Muscle of leg (tissue), 16 donors: ENCODE measurements around the gene CKM. TPM values are rescaled to one million over a fixed set of nuclear protein-coding genes. Genes with fewer than 3 reads are reported as not detected.
A peak's percentile ranks its signal among the peaks of the same experiment; 100 is the strongest.

Experiments used
- DNase-seq: peaks from one replicate; pipeline ENCODE4 v3.0.0; 2013
- H3K27ac ChIP-seq: one replicate; pipeline ENCODE4 v1.5.1; 2013; ENCODE audit warnings: mild to moderate bottlenecking, low read length, control low read depth
- H3K27me3 ChIP-seq: one replicate; pipeline ENCODE4 v1.6.1; 2013; ENCODE audit warnings: low read length; ENCODE audit not compliant: control insufficient read depth, insufficient read depth
- H3K36me3 ChIP-seq: one replicate; pipeline ENCODE4 v1.6.1; 2013; ENCODE audit warnings: low read length; ENCODE audit not compliant: control insufficient read depth, insufficient read depth
- H3K4me1 ChIP-seq: one replicate; pipeline ENCODE4 v1.6.1; 2013; ENCODE audit warnings: low read length; ENCODE audit not compliant: control insufficient read depth, insufficient read depth
- H3K4me3 ChIP-seq: one replicate; pipeline ENCODE4 v1.5.1; 2013; ENCODE audit warnings: low read length, control low read depth
- H3K9me3 ChIP-seq: replicated peaks from 2 replicates; pipeline ENCODE4 v1.6.1; 2013; ENCODE audit warnings: low read depth, low read length; ENCODE audit not compliant: control insufficient read depth
- WGBS: methylation state at CpG from one replicate; pipeline ENCODE4 v1.1.5; 2013; ENCODE audit warnings: missing lambda C conversion rate; ENCODE audit not compliant: insufficient coverage; 5-methylcytosine and 5-hydroxymethylcytosine counted together
- long read RNA-seq, 11 donors: transcript quantifications; one replicate each; lab custom pipeline, GENCODE V29; 2026
- polyA plus RNA-seq, 8 donors: library from polyadenylated mRNA; unstranded; fragments of 120-200 nt; gene quantifications; one replicate each; pipeline versions ENCODE4 v1.2.1 to v1.2.3, GENCODE V29; 2013; ENCODE audit warnings: inconsistent platforms in 1 of 8, low replicate concordance in 1 of 8; ENCODE audit not compliant: insufficient read length in 8 of 8, insufficient read depth in 1 of 8
- total RNA-seq: library from RNA; stranded (reverse); fragments of 120-200 nt; gene quantifications from one replicate; pipeline ENCODE4 v1.2.4, GENCODE V29; 2013

Gene CKM
- total RNA-seq (2,005 TPM), polyA plus RNA-seq (1,000 to 10,000 TPM; 1,629 to 3,729 (median 3,028) TPM)
- long read RNA-seq, donor 1, transcript CKM-201 (8 exons, 1,657 nt): major isoform, 636 of 986 reads
- long read RNA-seq, donor 1, partial matches to known transcripts: 271 of 986 reads
- long read RNA-seq, donor 1, other reads (novel, unspliced or antisense): 79 of 986 reads
- long read RNA-seq, donor 2, transcript CKM-201 (8 exons, 1,657 nt): major isoform, 89 of 159 reads
- long read RNA-seq, donor 2, partial matches to known transcripts: 63 of 159 reads
- long read RNA-seq, donor 2, other reads (novel, unspliced or antisense): 7 of 159 reads
- long read RNA-seq, donor 3, transcript CKM-201 (8 exons, 1,657 nt): major isoform, 2,500 of 4,043 reads
- long read RNA-seq, donor 3, partial matches to known transcripts: 1,147 of 4,043 reads
- long read RNA-seq, donor 3, other reads (novel, unspliced or antisense): 396 of 4,043 reads
- long read RNA-seq, donor 4, transcript CKM-201 (8 exons, 1,657 nt): major isoform, 577 of 2,104 reads
- long read RNA-seq, donor 4, partial matches to known transcripts: 1,415 of 2,104 reads
- long read RNA-seq, donor 4, other reads (novel, unspliced or antisense): 112 of 2,104 reads
- long read RNA-seq, donor 5, transcript CKM-201 (8 exons, 1,657 nt): major isoform, 1,355 of 2,509 reads
- long read RNA-seq, donor 5, partial matches to known transcripts: 926 of 2,509 reads
- long read RNA-seq, donor 5, other reads (novel, unspliced or antisense): 228 of 2,509 reads
- long read RNA-seq, donor 6, transcript CKM-201 (8 exons, 1,657 nt): major isoform, 2,186 of 4,179 reads
- long read RNA-seq, donor 6, partial matches to known transcripts: 1,737 of 4,179 reads
- long read RNA-seq, donor 6, other reads (novel, unspliced or antisense): 256 of 4,179 reads
- long read RNA-seq, donor 7, transcript CKM-201 (8 exons, 1,657 nt): major isoform, 878 of 2,132 reads
- long read RNA-seq, donor 7, partial matches to known transcripts: 1,066 of 2,132 reads
- long read RNA-seq, donor 7, other reads (novel, unspliced or antisense): 188 of 2,132 reads
- long read RNA-seq, donor 8, transcript CKM-201 (8 exons, 1,657 nt): major isoform, 462 of 1,631 reads
- long read RNA-seq, donor 8, partial matches to known transcripts: 1,033 of 1,631 reads
- long read RNA-seq, donor 8, other reads (novel, unspliced or antisense): 136 of 1,631 reads
- long read RNA-seq, donor 9, transcript CKM-201 (8 exons, 1,657 nt): major isoform, 654 of 2,166 reads
- long read RNA-seq, donor 9, partial matches to known transcripts: 1,402 of 2,166 reads
- long read RNA-seq, donor 9, other reads (novel, unspliced or antisense): 110 of 2,166 reads
- long read RNA-seq, donor 10, transcript CKM-201 (8 exons, 1,657 nt): major isoform, 1,164 of 2,615 reads
- long read RNA-seq, donor 10, partial matches to known transcripts: 1,193 of 2,615 reads
- long read RNA-seq, donor 10, other reads (novel, unspliced or antisense): 258 of 2,615 reads
- long read RNA-seq, donor 11, transcript CKM-201 (8 exons, 1,657 nt): major isoform, 1,045 of 2,242 reads
- long read RNA-seq, donor 11, partial matches to known transcripts: 1,016 of 2,242 reads
- long read RNA-seq, donor 11, other reads (novel, unspliced or antisense): 181 of 2,242 reads

DNA sequence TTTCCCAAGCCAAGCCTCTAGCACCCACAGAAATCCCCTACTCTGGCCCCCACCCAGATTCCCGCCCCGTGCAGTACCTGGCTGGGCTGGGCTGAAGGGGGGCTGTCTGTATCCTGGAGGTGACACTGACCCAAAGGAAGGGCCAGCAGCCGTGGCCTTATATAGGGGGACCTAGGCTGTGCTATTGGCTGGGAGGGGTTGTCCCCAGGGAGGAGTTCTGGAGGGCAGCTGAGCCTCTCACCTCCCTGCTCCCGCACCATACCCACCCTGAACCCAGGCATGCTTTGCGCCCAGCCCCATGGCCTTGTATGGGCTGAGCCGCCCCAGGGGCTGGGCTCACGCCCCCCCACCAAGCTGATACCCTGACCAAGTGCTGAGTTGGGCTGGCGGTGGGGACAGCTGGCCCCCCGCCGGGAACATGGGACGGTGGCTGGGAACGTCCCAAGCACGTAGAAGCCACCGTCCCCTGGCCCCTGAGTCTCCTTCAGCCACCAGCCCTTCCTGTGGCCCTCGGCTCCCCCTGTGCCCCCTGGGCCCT, at the start of gene CKM:
Gene CKM, minus strand, starts transcription at position 132 of the 538 bp plus-strand sequence. CDS start 3,162 bp downstream, outside the sequence.
- Histone ChIP-seq H3K36me3 (peaks cover 15% of the 10 kb centered on the region), H3K27ac (peak within 1 kb of the TSS; percentile 98), H3K9me3 (no peaks in the 10 kb centered on the region), H3K27me3 (peaks cover 18% of the 10 kb centered on the region), H3K4me1 (peaks cover 35% of the 10 kb centered on the region), H3K4me3 (peak within 1 kb of the TSS; percentile 65)
- DNase-seq: peak; percentile 84
- WGBS: 20% methylated on average over 10 of the region's 15 CpGs

DNA sequence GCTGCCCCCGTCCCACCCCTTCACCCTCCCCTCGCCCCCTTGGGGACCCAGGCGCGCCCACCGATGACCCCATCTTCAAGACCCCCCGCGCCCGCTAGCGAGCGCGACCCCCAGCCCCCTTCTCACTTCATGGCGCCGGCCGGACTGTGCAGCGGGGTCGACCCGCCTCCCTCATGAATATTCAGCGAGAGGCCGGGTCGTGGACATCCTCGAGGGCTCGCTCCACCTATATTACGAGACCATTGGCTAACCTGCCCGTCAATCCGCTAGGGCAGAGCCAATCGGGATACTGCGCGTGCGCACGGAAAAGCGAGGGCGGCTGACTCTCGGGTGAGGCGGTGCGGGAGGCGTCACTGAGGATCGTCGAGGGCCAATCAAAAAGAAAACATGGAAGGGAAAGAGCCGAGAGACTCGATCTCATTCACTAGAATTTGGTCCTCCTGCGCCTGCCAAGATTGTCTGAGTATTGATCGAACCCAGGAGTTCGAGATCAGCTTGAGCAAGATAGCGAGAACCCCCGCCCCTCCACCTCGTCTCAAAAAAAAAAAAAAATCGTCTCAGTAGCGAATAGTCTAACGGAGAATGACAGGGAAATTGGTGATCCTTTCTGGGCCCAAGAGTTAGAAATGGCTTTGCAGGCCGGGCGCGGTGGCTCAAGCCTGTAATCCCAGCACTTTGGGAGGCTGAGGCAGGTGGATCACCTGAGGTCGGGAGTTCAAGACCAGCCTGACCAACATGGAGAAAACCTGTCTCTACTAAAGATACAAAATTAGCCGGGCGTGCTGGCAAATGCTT, 47.9 kb upstream of the CKM start, which contains the start of gene ERCC2:
Gene ERCC2, minus strand, starts transcription at position 164 of the 795 bp plus-strand sequence. Its CDS starts 33 bp downstream, at position 131.
- H3K4me3 ChIP-seq: peak within 1 kb of the TSS; percentile 88
- peak within 1 kb of the TSS; percentile 91 for H3K27ac ChIP-seq
- 2% methylated on average over 39 of the region's 55 CpGs for WGBS

GRCh38 chr19:45368737-45369340, 46.2 kb upstream of the CKM start:
- Histone ChIP-seq H3K4me1 (peaks cover 8% of the 10 kb centered on the region), H3K4me3 (no peak overlapping the region), H3K9me3 (no peaks in the 10 kb centered on the region), H3K27ac (no peak overlapping the region), H3K36me3 (peaks cover 19% of the 10 kb centered on the region), H3K27me3 (no peaks in the 10 kb centered on the region)
- WGBS: 89% methylated on average over 11 of the region's 11 CpGs
- DNase-seq: no peak

More for the DNA sequence above, 47.9 kb upstream of the CKM start, which contains the start of gene ERCC2:
- no peaks in the 10 kb centered on the region for H3K27me3 ChIP-seq
- peak; percentile 100 for DNase-seq
- H3K36me3 ChIP-seq: peaks cover 9% of the 10 kb centered on the region
- no peaks in the 10 kb centered on the region for H3K9me3 ChIP-seq
- peaks cover 10% of the 10 kb centered on the region for H3K4me1 ChIP-seq

DNA sequence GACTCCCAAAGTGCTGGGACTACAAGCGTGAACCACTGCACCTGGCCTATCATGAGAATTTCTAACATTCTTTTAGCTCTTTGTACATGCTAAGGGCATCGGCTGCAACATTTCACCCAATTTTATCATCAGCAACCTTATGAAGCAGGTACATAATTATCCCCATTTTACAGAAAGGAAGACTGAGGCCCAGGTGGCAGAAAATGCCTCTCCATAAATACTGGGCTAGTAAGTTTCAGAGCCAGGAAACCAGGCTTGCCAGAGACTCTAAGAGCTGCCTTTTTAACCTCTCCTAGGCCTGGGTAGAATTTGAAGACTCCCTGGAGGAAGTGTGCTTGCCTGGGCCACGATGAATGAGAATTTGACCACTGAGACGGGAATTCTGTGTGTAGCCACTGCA, 45.5 kb upstream of the CKM start:
- Histone ChIP-seq H3K27me3 (no peaks in the 10 kb centered on the region), H3K4me3 (no peak overlapping the region), H3K27ac (no peak overlapping the region), H3K9me3 (no peaks in the 10 kb centered on the region), H3K4me1 (peaks cover 8% of the 10 kb centered on the region), H3K36me3 (peaks cover 24% of the 10 kb centered on the region)
- 79% methylated on average over 4 of the region's 4 CpGs for WGBS
- DNase-seq: no peak

- 93% methylated on average over 8 of the region's 12 CpGs for WGBS
Measured at GRCh38 chr19:45364696-45365095, 42.0 kb upstream of the CKM start.

GRCh38 chr19:45363861-45364459, 41.3 kb upstream of the CKM start:
- Histone ChIP-seq H3K27me3 (no peaks in the 10 kb centered on the region), H3K4me1 (peaks cover 1% of the 10 kb centered on the region), H3K4me3 (no peak overlapping the region), H3K36me3 (peaks cover 48% of the 10 kb centered on the region), H3K9me3 (no peaks in the 10 kb centered on the region), H3K27ac (no peak overlapping the region)
- 92% methylated on average over 29 of the region's 44 CpGs for WGBS
- DNase-seq: no peak

More at GRCh38 chr19:45364696-45365095, 42.0 kb upstream of the CKM start:
- H3K36me3 ChIP-seq: peaks cover 43% of the 10 kb centered on the region
- no peak for DNase-seq
- H3K27ac ChIP-seq: no peak overlapping the region
- H3K4me3 ChIP-seq: no peak overlapping the region
- H3K9me3 ChIP-seq: no peaks in the 10 kb centered on the region
- no peaks in the 10 kb centered on the region for H3K27me3 ChIP-seq
- peaks cover 2% of the 10 kb centered on the region for H3K4me1 ChIP-seq

DNA sequence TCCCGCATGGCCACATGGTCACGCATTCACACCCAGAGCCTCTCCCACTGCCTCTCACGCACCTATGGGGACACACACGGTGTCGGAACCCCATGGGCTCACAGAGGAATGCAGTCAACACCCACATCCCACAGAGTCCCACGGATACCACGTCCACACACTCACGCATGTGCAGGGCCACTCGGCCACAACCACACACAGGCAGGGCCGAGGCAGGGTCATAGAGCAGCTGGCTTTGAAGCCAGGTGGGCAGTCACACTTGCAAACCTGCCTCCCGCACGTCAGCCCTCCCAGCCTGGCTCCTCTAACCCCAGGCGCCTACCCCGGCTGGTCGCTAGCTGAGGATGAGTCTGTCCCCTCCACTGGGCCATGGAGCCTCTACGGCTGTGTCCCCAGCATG, 39.6 kb upstream of the CKM start:
- no peak overlapping the region for H3K4me3 ChIP-seq
- no peaks in the 10 kb centered on the region for H3K9me3 ChIP-seq
- peaks cover 55% of the 10 kb centered on the region for H3K36me3 ChIP-seq
- H3K27me3 ChIP-seq: no peaks in the 10 kb centered on the region
- 91% methylated on average over 14 of the region's 16 CpGs for WGBS
- no peak overlapping the region for H3K27ac ChIP-seq
- no peak for DNase-seq
- no peaks in the 10 kb centered on the region for H3K4me1 ChIP-seq

DNA sequence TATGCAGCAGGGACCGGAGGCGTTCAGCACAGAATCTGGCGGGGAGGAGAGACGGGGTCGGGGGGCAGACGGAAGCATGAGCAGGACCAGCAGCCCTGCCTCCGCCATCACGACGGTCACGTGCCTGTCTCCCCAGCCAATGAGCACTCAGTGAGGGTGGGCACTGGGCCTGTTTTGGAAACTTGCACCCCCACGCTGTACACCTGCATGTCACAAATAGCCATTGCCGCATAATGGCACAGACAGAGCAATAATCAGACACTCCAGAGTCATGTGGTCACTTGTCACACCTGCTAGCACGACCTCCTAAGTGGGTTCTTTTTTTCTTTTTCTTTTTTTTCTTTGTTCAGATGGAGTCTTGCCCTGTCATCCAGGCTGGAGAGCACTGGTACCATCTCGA, 38.9 kb upstream of the CKM start:
- Histone ChIP-seq H3K9me3 (no peaks in the 10 kb centered on the region), H3K27me3 (no peaks in the 10 kb centered on the region), H3K4me1 (no peaks in the 10 kb centered on the region), H3K36me3 (peaks cover 59% of the 10 kb centered on the region), H3K27ac (no peak overlapping the region), H3K4me3 (no peak overlapping the region)
- no peak for DNase-seq
- WGBS: 85% methylated on average over 13 of the region's 14 CpGs
